Natural killer cell (primary cell): ENCODE data around the gene CAMTA1. TPM values are rescaled to one million over a fixed set of nuclear protein-coding genes. Genes with fewer than 3 reads are reported as not detected.

Experiments
- ATAC-seq, 3 donors: fragments of 150-1000 bp in 2 of 3; fragments of 200-7000 bp in 1 of 3; cut with Tn5 transposase; 1 replicate in 1 of 3; 2 replicates in 2 of 3; pipeline ENCODE4 v1.10.0; 2021; ENCODE audit warnings: mild to moderate bottlenecking in 2 of 3, moderate library complexity in 2 of 3
- DNase-seq, 2 donors: peaks; one replicate each; pipeline versions ENCODE4 v3.0.0 to v3.0.0-alpha.2; 2013 to 2021; ENCODE audit warnings: mixed read lengths in 1 of 2
- H3K27ac ChIP-seq: one replicate; pipeline ENCODE4 v1.5.1; 2013; ENCODE audit warnings: mild to moderate bottlenecking, low read length
- H3K27me3 ChIP-seq: one replicate; pipeline ENCODE4 v1.6.1; 2013; ENCODE audit warnings: low read length; ENCODE audit not compliant: control insufficient read depth, insufficient read depth
- H3K36me3 ChIP-seq: one replicate; pipeline ENCODE4 v1.6.1; 2013; ENCODE audit warnings: low read length; ENCODE audit not compliant: control insufficient read depth, insufficient read depth
- H3K4me1 ChIP-seq: one replicate; pipeline ENCODE4 v1.6.1; 2013; ENCODE audit warnings: low read length; ENCODE audit not compliant: control insufficient read depth, insufficient read depth
- H3K4me3 ChIP-seq: one replicate; pipeline ENCODE4 v1.5.1; 2013; ENCODE audit warnings: low read length
- H3K9me3 ChIP-seq: one replicate; pipeline ENCODE4 v1.6.1; 2013; ENCODE audit warnings: low read length; ENCODE audit not compliant: control insufficient read depth, insufficient read depth
- H3K27ac Mint-ChIP-seq, 2 donors: one replicate each; pipeline ENCODE4 v1.8.0; 2022; ENCODE audit warnings: mild to moderate bottlenecking in 2 of 2, mixed read lengths in 2 of 2, moderate library complexity in 1 of 2
- H3K27me3 Mint-ChIP-seq, 2 donors: one replicate each; pipeline ENCODE4 v1.8.0; 2022; ENCODE audit warnings: low read depth in 2 of 2, mixed read lengths in 2 of 2
- H3K36me3 Mint-ChIP-seq: one replicate; pipeline ENCODE4 v1.8.0; 2022; ENCODE audit warnings: mixed read lengths
- H3K4me1 Mint-ChIP-seq, 2 donors: one replicate each; pipeline ENCODE4 v1.8.0; 2022; ENCODE audit warnings: mixed read lengths in 2 of 2
- H3K4me3 Mint-ChIP-seq: one replicate; pipeline ENCODE4 v1.8.0; 2022; ENCODE audit warnings: mild to moderate bottlenecking, moderate library complexity, mixed read lengths
- H3K9me3 Mint-ChIP-seq, 2 donors: one replicate each; pipeline ENCODE4 v1.8.0; 2022; ENCODE audit warnings: mixed read lengths in 2 of 2
- CTCF ChIP-seq: fragments of 200-600 bp; IDR thresholded peaks from one replicate; pipeline ENCODE4 v1.8.0; 2022; ENCODE audit warnings: antibody characterized with exemption
- WGBS: methylation state at CpG from one replicate; pipeline ENCODE4 v1.1.7; 2013; ENCODE audit warnings: missing lambda C conversion rate; ENCODE audit not compliant: insufficient coverage; 5-methylcytosine and 5-hydroxymethylcytosine counted together
- intact Hi-C: fragments of 100-400 bp; cut with micrococcal nuclease; formaldehyde crosslinking; loops from one replicate; pipeline ENCODE4 v1.14.2; 2022
- total RNA-seq, 4 donors: library from RNA; stranded (reverse); fragments of 120-200 nt in 1 of 4; gene quantifications; one replicate each; pipeline versions ENCODE4 v1.2.3 to v1.2.4, GENCODE V29; 2013 to 2022

Gene CAMTA1
- total RNA-seq, 3 donors from 2014 or later (not counting 1 experiment from before 2014, with no cell fraction given) = 40.6 to 53.3 (median 44.9) TPM

GRCh38 chr1:6832531-6833188 is 47.4 kb downstream of the CAMTA1 start:
- no peak overlapping the region for H3K4me3 ChIP-seq
- Mint-ChIP-seq H3K4me3 (no peak overlapping the region), H3K27ac (no peak overlapping the region), H3K9me3 (no peaks in the 10 kb centered on the region), H3K36me3 (no peaks in the 10 kb centered on the region), H3K4me1 (peaks cover 13 to 22% of the 10 kb centered on the region in 2 donors), H3K27me3 (no peaks in the 10 kb centered on the region)
- WGBS = 92% methylated on average over 4 of the region's 4 CpGs
- H3K4me1 ChIP-seq = no peaks in the 10 kb centered on the region
- H3K9me3 ChIP-seq = no peaks in the 10 kb centered on the region
- DNase-seq (no peak), ATAC-seq (no peak)
- intact Hi-C loops = no loop called here
- TF ChIP-seq CTCF = no peak
- no peaks in the 10 kb centered on the region for H3K27me3 ChIP-seq
- peaks cover 4% of the 10 kb centered on the region for H3K36me3 ChIP-seq
- no peak overlapping the region for H3K27ac ChIP-seq

DNA sequence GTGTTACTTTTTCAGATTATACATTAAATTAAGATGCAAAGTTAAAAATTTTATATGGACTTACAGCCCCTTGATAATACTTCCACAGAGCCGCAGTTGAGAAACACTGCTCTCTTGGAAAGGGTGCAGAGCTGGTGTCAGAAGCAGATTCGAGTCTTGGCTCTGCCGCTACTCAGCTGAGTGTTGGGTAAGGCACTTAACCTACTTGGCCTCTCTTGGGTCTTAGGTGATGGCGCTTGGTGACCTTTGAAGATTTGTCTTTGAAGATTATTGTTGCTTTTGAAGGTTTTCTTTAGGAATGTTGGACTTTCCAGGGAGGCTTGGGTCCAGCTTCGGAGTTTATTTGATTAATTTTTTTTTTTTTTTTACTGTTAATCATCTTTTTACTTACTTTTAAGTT is 48.5 kb downstream of the CAMTA1 start:
- no peak for DNase-seq
- Mint-ChIP-seq H3K27ac (no peak overlapping the region), H3K9me3 (no peaks in the 10 kb centered on the region), H3K4me3 (no peak overlapping the region), H3K4me1 (peaks cover 13 to 22% of the 10 kb centered on the region in 2 donors), H3K36me3 (no peaks in the 10 kb centered on the region), H3K27me3 (no peaks in the 10 kb centered on the region)
- peaks cover 2% of the 10 kb centered on the region for H3K36me3 ChIP-seq
- no peak overlapping the region for H3K27ac ChIP-seq
- no peak overlapping the region for H3K4me3 ChIP-seq
- H3K27me3 ChIP-seq = no peaks in the 10 kb centered on the region
- H3K4me1 ChIP-seq = no peaks in the 10 kb centered on the region
- no peak for TF ChIP-seq CTCF
- H3K9me3 ChIP-seq = no peaks in the 10 kb centered on the region
- intact Hi-C loops = no loop called here
- no peak for ATAC-seq
- 95% methylated on average over 4 of the region's 5 CpGs for WGBS

- H3K9me3 ChIP-seq = no peaks in the 10 kb centered on the region
- TF ChIP-seq CTCF = no peak
- H3K4me1 Mint-ChIP-seq = peaks cover 14 to 20% of the 10 kb centered on the region in 2 donors
- 85% methylated on average over 13 of the region's 13 CpGs for WGBS
- no peak for DNase-seq
- no peak overlapping the region for H3K27ac ChIP-seq
- no peaks in the 10 kb centered on the region for H3K4me1 ChIP-seq
- peaks cover under 1% of the 10 kb centered on the region for H3K36me3 ChIP-seq
- ATAC-seq = no peak
- intact Hi-C loops = no loop called here
- H3K27me3 Mint-ChIP-seq = no peaks in the 10 kb centered on the region
- H3K36me3 Mint-ChIP-seq = no peaks in the 10 kb centered on the region
- H3K27me3 ChIP-seq = no peaks in the 10 kb centered on the region
- H3K4me3 Mint-ChIP-seq = no peak overlapping the region
- H3K27ac Mint-ChIP-seq = no peak overlapping the region
- no peak overlapping the region for H3K4me3 ChIP-seq
- no peaks in the 10 kb centered on the region for H3K9me3 Mint-ChIP-seq
Observed at GRCh38 chr1:6834366-6834765, 49.1 kb downstream of the CAMTA1 start.

GRCh38 chr1:6835139-6835538 is 49.9 kb downstream of the CAMTA1 start:
- Mint-ChIP-seq H3K4me3 (no peak overlapping the region), H3K9me3 (no peaks in the 10 kb centered on the region), H3K27me3 (no peaks in the 10 kb centered on the region), H3K4me1 (peaks cover 18 to 27% of the 10 kb centered on the region in 2 donors), H3K36me3 (no peaks in the 10 kb centered on the region), H3K27ac (no peak overlapping the region)
- H3K4me1 ChIP-seq = no peaks in the 10 kb centered on the region
- no peak overlapping the region for H3K27ac ChIP-seq
- H3K9me3 ChIP-seq = no peaks in the 10 kb centered on the region
- intact Hi-C loops = no loop called here
- ATAC-seq (no peak), DNase-seq (no peak)
- no peak overlapping the region for H3K4me3 ChIP-seq
- H3K36me3 ChIP-seq = no peaks in the 10 kb centered on the region
- no peak for TF ChIP-seq CTCF
- 99% methylated on average over 3 of the region's 3 CpGs for WGBS
- H3K27me3 ChIP-seq = no peaks in the 10 kb centered on the region
